Neural progenitor cell (in vitro differentiated cells): Measurements from ENCODE around the gene LRRC36.

Source experiments
- CTCF ChIP-seq: fragments of 200-600 bp; sonication (generic); IDR thresholded peaks from 2 replicates; pipeline ENCODE4 v1.5.1; 2017; ENCODE audit warnings: antibody characterized with exemption, mild to moderate bottlenecking
- EZH2 ChIP-seq: fragments of 200-600 bp; sonication (generic); IDR thresholded peaks from 2 replicates; pipeline ENCODE4 v1.6.1; 2017; ENCODE audit warnings: antibody characterized with exemption, mild to moderate bottlenecking, moderate library complexity
- EZH2phosphoT487 ChIP-seq: fragments of 200-600 bp; sonication (generic); IDR thresholded peaks from 2 replicates; pipeline ENCODE4 v1.6.1; 2017; ENCODE audit warnings: antibody characterized with exemption

GRCh38 chr16:67302076-67302475 is 24.5 kb upstream of the LRRC36 start:
- TF ChIP-seq EZH2 (no peak), CTCF (no peak), EZH2phosphoT487 (no peak)
